ENCODE measurements around the gene ANTXR1.

Gene ANTXR1

GRCh38 chr2:69076601-69077000, 63.6 kb downstream of the ANTXR1 start:
- DNase-seq: no peak

DNA sequence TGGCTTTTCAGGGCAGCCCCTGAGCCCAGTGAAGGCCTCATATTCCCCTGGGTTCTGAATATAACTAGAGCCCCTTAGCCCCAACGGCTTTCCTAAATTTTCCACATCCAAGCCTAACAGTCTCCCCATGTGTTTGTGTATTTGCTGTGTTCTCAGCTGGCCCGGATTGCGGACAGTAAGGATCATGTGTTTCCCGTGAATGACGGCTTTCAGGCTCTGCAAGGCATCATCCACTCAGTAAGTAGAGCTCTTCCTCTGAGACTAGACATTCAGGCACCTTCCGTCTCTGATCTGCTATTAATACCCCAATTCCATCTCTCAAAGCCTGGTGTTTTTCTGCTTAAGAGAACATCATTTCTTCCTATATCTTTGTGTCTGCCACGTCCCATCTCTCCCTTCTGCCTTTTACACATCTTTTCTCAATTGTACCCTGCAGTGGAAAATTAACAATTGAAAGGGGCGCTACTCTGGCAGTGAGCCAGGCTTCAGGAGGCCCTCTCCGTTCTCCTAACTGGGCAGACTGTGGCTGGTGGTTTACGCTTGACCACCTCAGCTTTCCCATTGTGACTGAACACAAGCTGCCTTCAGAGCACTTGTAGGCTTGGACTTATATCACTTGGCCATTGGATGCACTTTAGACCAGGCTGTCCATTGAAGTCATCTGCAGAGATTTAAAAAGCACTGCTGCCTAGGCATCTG, 64.4 kb downstream of the ANTXR1 start:
- DNase-seq: no peak

GRCh38 chr2:69080071-69080470, 67.1 kb downstream of the ANTXR1 start:
- DNase-seq: no peak

DNA sequence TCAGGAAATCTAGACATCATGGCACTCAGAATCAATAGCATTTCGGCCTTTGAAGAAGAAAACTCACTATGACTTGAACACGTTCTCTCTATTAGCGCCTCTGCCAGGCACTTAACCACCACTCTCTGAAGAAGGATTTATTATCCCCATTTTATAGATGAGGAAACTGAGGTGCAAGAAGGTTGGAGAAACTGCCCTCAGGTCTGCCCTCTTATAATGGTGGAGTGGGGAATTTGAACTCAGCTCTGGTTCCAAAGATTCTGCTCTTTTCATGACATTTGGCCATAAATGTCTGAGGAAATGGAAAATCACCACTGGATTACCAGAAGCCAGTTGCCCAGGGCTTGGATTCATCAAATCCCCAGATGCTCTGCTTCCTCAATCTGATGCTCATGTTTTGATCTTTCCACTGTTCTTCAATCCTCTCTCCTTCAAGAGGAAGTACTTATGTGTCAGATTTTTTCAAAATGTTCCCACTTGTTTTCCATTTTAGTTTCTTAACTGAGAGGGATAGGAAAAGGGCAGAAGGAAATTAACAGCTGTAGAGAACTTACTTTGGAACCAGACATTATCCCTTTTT, 68.1 kb downstream of the ANTXR1 start:
- DNase-seq: no peak

- DNase-seq: no peak
Measured at GRCh38 chr2:69081757-69082156, 68.8 kb downstream of the ANTXR1 start.

- no peak for DNase-seq
Measured at GRCh38 chr2:69082430-69082997, 69.5 kb downstream of the ANTXR1 start.

GRCh38 chr2:69083235-69083748, 70.3 kb downstream of the ANTXR1 start:
- DNase-seq: no peak

DNA sequence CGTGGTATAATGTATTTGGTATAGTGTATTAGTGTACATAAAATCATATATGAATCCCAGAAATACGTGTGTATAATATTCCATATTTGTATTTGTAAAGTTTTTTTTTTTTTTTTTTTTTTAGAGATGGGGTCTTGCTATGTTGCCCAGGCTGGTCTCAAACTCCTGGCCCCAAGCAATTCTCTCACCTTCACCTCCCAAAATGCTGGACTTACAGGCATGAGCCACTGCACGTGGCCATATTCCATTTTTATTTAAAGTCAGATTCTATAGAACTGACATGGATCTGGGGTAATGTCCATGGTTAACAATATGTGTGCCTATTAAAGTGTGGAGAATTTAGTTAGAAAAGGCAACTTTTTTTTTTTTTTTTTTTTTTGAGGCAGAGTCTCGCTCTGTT, 71.5 kb downstream of the ANTXR1 start:
- no peak for DNase-seq

- DNase-seq: no peak
Measured at GRCh38 chr2:69086466-69086865, 73.5 kb downstream of the ANTXR1 start.

DNA sequence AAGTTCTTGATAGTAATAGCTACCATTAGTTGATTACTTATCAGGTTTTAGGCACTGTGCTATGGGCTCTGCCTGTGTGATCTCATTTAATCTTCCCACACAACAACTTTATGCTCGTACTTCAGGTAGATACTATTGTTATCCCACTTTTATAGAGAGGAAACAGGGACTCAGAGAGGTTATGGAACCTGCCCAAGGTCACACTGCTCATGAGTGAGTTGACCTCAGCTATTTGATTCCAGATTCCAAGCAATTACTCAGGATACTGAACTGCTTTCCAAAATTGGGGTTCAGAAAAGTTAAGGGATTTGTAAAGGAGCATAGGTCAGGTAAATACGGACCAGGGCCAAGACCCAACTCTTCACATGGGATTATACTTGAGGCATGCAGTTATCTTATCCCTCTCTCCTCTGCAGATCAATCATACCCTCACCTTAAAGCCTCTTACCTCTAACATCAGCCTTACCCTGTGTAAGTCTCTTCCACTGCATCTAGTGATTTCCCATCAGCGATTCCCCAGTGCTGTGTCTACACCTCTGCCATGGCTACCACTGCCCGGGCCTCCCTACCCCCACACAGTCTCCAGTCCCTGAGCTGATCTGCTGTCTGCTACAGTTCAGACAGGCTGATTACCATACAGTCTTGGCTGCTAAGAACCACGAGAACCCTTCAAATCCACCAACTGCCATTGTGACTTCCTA, 74.4 kb downstream of the ANTXR1 start:
- DNase-seq: no peak

- no peak for DNase-seq
Measured at GRCh38 chr2:69087912-69088240, 74.9 kb downstream of the ANTXR1 start.

DNA sequence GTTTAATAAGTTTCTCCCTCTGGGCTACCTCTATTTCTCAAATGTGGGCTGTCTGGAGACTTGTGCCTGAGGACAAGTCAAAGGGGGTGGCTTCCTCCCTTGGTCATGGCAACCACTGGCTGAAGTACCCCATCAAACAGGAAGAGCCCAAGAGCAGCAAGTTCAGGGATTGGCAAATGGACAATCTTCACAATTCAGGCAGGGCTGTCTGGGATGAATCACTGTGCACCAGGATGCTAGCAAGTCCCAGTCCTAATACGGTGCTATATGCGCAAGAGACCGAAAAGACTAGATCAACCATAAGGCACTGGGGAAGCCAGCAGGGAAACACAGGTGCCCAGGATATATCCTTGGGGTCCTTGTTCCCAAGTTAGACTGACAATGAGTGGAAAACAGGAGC, 75.5 kb downstream of the ANTXR1 start:
- no peak for DNase-seq

DNA sequence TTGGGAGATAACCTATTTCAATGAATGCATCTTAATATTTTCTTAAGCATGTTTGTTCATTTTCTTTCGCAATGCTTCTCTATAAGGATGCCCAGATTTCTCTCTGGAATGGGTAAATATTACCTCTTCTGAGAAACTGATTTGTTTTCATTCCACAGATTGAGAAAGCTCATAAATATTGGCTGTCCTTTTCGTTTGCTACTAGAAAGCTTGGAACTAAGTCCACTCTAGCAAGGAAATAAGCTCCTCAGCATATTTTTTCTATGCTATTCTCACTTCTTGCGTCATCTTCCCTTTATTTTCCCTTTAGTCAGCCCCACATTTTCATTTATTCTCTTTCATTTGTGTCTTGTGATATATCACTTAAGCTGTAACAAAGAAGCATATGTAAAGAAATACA, 76.3 kb downstream of the ANTXR1 start:
- no peak for DNase-seq

- DNase-seq: no peak
Measured at GRCh38 chr2:69089998-69090397, 77.0 kb downstream of the ANTXR1 start.

DNA sequence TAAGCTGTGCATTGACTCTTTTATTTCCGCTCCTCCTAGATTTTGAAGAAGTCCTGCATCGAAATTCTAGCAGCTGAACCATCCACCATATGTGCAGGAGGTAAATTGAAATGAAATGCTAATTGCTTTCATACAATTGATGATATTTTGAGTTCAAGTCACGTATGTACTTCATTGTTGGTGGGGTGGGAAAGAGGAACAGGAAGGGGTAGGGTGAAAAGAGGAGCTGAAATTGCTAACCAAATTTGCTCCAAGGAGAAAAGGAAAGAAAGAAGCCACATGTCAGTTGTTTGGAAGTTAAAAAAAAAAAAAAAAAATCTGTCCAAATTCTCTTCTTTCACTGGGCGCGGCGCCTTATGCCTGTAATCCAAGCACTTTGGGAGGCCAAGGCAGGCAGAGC, 77.8 kb downstream of the ANTXR1 start:
- DNase-seq: no peak

DNA sequence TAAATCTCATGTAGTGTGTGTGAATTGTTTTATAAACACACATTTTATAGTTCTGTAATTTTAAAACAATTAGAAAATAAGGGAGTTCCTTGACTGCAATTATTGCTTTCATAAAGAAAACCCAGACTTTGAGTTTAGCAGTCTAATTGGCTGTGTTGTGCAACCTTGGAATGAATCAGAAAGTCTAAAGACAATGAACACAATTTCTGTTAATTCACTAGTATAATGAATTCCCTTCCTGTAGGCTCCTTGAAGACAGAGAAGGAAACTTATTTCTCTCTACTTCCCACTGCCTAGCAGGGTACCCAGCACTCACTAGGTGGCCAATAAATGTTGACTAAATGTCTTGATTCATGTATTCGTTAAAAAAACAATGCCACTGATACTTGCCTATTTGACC, 79.9 kb downstream of the ANTXR1 start:
- no peak for DNase-seq

GRCh38 chr2:69095305-69095704, 82.3 kb downstream of the ANTXR1 start:
- DNase-seq: no peak

GRCh38 chr2:69096326-69097095, 83.5 kb downstream of the ANTXR1 start:
- no peak for DNase-seq

- no peak for DNase-seq
Measured at GRCh38 chr2:69097148-69097610, 84.2 kb downstream of the ANTXR1 start.

DNA sequence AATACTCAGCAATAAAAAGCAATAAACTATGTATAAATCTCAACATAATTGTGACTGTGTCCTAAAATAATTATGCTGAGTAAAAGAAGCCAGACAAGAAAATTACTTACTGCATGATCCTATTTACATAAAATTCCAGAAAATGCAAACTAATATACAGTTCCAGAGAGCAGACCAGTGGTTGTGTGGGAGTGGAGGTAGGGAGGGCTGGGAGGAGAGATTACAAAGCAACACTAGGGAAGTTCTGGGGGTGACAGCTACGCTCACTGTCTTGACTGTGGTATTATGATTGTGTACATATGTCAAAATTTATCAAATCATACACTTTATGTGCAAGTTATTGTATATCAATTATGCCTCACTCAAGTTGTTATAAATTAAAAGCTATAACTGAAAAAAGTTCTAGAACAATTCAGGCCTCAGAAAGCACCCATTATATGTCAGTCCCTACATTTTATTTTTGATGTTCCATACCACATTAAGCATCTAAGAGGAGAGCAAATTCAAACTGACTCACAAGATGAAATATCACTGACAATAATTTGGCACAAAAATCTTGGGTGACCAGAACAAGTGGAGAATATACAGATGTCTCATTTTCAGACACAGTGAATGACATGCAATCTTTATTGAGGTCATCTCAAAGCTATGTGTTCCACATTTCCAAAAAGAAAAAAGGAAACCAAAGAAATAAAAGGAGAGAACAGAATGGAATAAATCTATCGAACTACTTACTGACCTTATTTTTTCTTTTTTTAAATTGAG, 85.1 kb downstream of the ANTXR1 start:
- DNase-seq: peak; percentile 16

- DNase-seq: no peak
Measured at GRCh38 chr2:69099541-69099940, 86.6 kb downstream of the ANTXR1 start.

DNA sequence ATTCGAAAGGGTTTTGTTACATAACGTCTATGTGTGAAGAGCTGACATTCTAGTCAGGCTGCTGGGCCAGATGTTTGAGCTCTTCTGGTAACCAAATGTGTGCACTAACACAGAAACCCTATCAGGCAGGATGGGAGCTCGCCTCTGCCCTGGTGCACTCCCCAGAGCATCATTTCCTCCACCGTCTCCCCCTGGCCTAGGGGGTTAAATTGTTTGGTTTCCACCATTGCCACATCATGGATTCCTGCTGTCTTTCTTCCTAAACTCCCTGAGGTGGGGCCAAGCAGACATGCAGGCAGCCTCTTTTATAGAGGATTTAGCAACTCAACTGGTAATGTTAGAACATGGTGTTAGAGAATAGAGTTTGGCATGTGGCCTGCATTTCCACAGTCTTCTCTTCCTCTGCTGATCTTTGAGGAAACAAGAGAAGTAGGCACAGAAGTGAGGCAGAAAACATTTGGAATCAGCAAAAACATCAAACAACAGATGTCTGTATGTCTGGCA, 87.3 kb downstream of the ANTXR1 start:
- no peak for DNase-seq
